ENCODE data around the gene ZNF668. TPM values are rescaled to one million over a fixed set of nuclear protein-coding genes. Genes with fewer than 3 reads are reported as not detected.

Gene ZNF668
- total RNA-seq, 2 experiments from 2014 or later = 9.5 to 10.1 TPM

- H3K36me3 Mint-ChIP-seq (ENCODE audit: low read depth) = peaks cover 32% of the 10 kb centered on the region
- no peak overlapping the region for H3K27ac Mint-ChIP-seq
- H3K4me3 Mint-ChIP-seq = no peak overlapping the region
- no peak for DNase-seq
- intact Hi-C loops (cut with micrococcal nuclease) = loop anchor here (10.0 kb wide), 1 partner anchor 628 kb away; no protein-coding TSS in a partner anchor
- CTCF ChIA-PET = no interaction called here
- H3K27me3 Mint-ChIP-seq (ENCODE audit: low read depth) = no peaks in the 10 kb centered on the region
- peaks cover 29% of the 10 kb centered on the region for H3K4me1 Mint-ChIP-seq (ENCODE audit: low read depth)
- no peaks in the 10 kb centered on the region for H3K9me3 Mint-ChIP-seq
These were observed 3.0 kb upstream of the ZNF668 start for GRCh38 chr16:31077024-31077423.

- Mint-ChIP-seq H3K9me3 (no peaks in the 10 kb centered on the region), H3K4me3 (peak overlapping the region; percentile 94), H3K4me1 (ENCODE audit: low read depth) (peaks cover 33% of the 10 kb centered on the region), H3K36me3 (ENCODE audit: low read depth) (peaks cover 32% of the 10 kb centered on the region), H3K27ac (no peak overlapping the region), H3K27me3 (ENCODE audit: low read depth) (no peaks in the 10 kb centered on the region)
- intact Hi-C loops (cut with micrococcal nuclease) = loop anchor here (10.0 kb wide), 1 partner anchor 628 kb away; no protein-coding TSS in a partner anchor
- CTCF ChIA-PET = interaction anchor here (1.0 kb wide), 1 partner anchor 16 kb away, joined by 3 read pairs; no protein-coding TSS in a partner anchor
- DNase-seq = no peak
These were observed 2.3 kb upstream of the ZNF668 start for GRCh38 chr16:31076319-31076718.

- CTCF ChIA-PET = no interaction called here
- peaks cover 29% of the 10 kb centered on the region for H3K4me1 Mint-ChIP-seq (ENCODE audit: low read depth)
- H3K27me3 Mint-ChIP-seq (ENCODE audit: low read depth) = no peaks in the 10 kb centered on the region
- peaks cover 29% of the 10 kb centered on the region for H3K36me3 Mint-ChIP-seq (ENCODE audit: low read depth)
- H3K4me3 Mint-ChIP-seq = peak overlapping the region; percentile 94
- peak overlapping the region; percentile 93 for H3K27ac Mint-ChIP-seq
- no peak for DNase-seq
- no peaks in the 10 kb centered on the region for H3K9me3 Mint-ChIP-seq
- intact Hi-C loops (cut with micrococcal nuclease) = loop anchor here (1.0 to 10.0 kb wide), 10 partner anchors 20 to 630 kb away; partner anchors contain the start of genes ARMC5, KAT8, PHKG2 and SETD1A
These were observed 759 bp upstream of the ZNF668 start for GRCh38 chr16:31074814-31075183.

GRCh38 chr16:31073142-31073969, 684 bp downstream of the ZNF668 start:
- CTCF ChIA-PET = interaction anchor here (0.6 to 1.7 kb wide), 4 partner anchors 20 to 131 kb away, joined by 3 to 6 read pairs (median 3); partner anchors contain the start of gene KAT8
- peaks cover 20% of the 10 kb centered on the region for H3K36me3 Mint-ChIP-seq (ENCODE audit: low read depth)
- peak overlapping the region; percentile 94 for H3K4me3 Mint-ChIP-seq
- peak; percentile 94 for DNase-seq
- no peaks in the 10 kb centered on the region for H3K9me3 Mint-ChIP-seq
- peaks cover 37% of the 10 kb centered on the region for H3K4me1 Mint-ChIP-seq (ENCODE audit: low read depth)
- H3K27ac Mint-ChIP-seq = peak overlapping the region; percentile 93
- intact Hi-C loops (cut with micrococcal nuclease) = loop anchor here (1.0 to 10.0 kb wide), 5 partner anchors 106 to 795 kb away; no protein-coding TSS in a partner anchor
- H3K27me3 Mint-ChIP-seq (ENCODE audit: low read depth) = no peaks in the 10 kb centered on the region

GRCh38 chr16:31072540-31073141, 1.4 kb downstream of the ZNF668 start:
- Mint-ChIP-seq H3K9me3 (no peaks in the 10 kb centered on the region), H3K36me3 (ENCODE audit: low read depth) (peaks cover 12% of the 10 kb centered on the region), H3K27me3 (ENCODE audit: low read depth) (no peaks in the 10 kb centered on the region), H3K27ac (peak overlapping the region; percentile 88), H3K4me1 (ENCODE audit: low read depth) (peaks cover 35% of the 10 kb centered on the region), H3K4me3 (peak overlapping the region; percentile 88)
- DNase-seq = peak; percentile 65
- CTCF ChIA-PET = interaction anchor here (0.7 to 1.7 kb wide), 3 partner anchors 20 to 70 kb away, joined by 3 to 6 read pairs (median 3); partner anchors contain the start of gene KAT8
- intact Hi-C loops (cut with micrococcal nuclease) = loop anchor here (1.0 to 10.0 kb wide), 5 partner anchors 107 to 796 kb away; no protein-coding TSS in a partner anchor

- Mint-ChIP-seq H3K27ac (peak overlapping the region; percentile 88), H3K4me1 (ENCODE audit: low read depth) (peaks cover 35% of the 10 kb centered on the region), H3K4me3 (peak overlapping the region; percentile 88), H3K36me3 (ENCODE audit: low read depth) (peaks cover 12% of the 10 kb centered on the region), H3K9me3 (no peaks in the 10 kb centered on the region), H3K27me3 (ENCODE audit: low read depth) (no peaks in the 10 kb centered on the region)
- CTCF ChIA-PET = interaction anchor here (0.8 kb wide), 1 partner anchor 70 kb away, joined by 3 read pairs; no protein-coding TSS in a partner anchor
- intact Hi-C loops (cut with micrococcal nuclease) = loop anchor here (2.0 to 10.0 kb wide), 3 partner anchors 195 to 797 kb away; no protein-coding TSS in a partner anchor
- DNase-seq = peak; percentile 12
These were observed 2.2 kb downstream of the ZNF668 start for GRCh38 chr16:31071861-31072260.

- DNase-seq = no peak
- CTCF ChIA-PET = no interaction called here
- no peaks in the 10 kb centered on the region for H3K9me3 Mint-ChIP-seq
- no peak overlapping the region for H3K27ac Mint-ChIP-seq
- intact Hi-C loops (cut with micrococcal nuclease) = no loop called here
- H3K4me1 Mint-ChIP-seq (ENCODE audit: low read depth) = peaks cover 51% of the 10 kb centered on the region
- H3K27me3 Mint-ChIP-seq (ENCODE audit: low read depth) = no peaks in the 10 kb centered on the region
- H3K36me3 Mint-ChIP-seq (ENCODE audit: low read depth) = peaks cover 15% of the 10 kb centered on the region
- no peak overlapping the region for H3K4me3 Mint-ChIP-seq
These were observed 6.7 kb downstream of the ZNF668 start for GRCh38 chr16:31067342-31067741.

GRCh38 chr16:31064882-31065461, 9.1 kb downstream of the ZNF668 start:
- DNase-seq = no peak
- Mint-ChIP-seq H3K9me3 (no peaks in the 10 kb centered on the region), H3K4me3 (no peak overlapping the region), H3K4me1 (ENCODE audit: low read depth) (peaks cover 42% of the 10 kb centered on the region), H3K36me3 (ENCODE audit: low read depth) (peaks cover 17% of the 10 kb centered on the region), H3K27me3 (ENCODE audit: low read depth) (no peaks in the 10 kb centered on the region), H3K27ac (peak overlapping the region; percentile 37)
- CTCF ChIA-PET = interaction anchor here (0.8 to 1.0 kb wide), 2 partner anchors 42 to 77 kb away, joined by 3 read pairs; no protein-coding TSS in a partner anchor
- intact Hi-C loops (cut with micrococcal nuclease) = no loop called here

- intact Hi-C loops (cut with micrococcal nuclease) = no loop called here
- Mint-ChIP-seq H3K4me1 (ENCODE audit: low read depth) (peaks cover 38% of the 10 kb centered on the region), H3K4me3 (no peak overlapping the region), H3K27me3 (ENCODE audit: low read depth) (no peaks in the 10 kb centered on the region), H3K9me3 (no peaks in the 10 kb centered on the region), H3K36me3 (ENCODE audit: low read depth) (peaks cover 19% of the 10 kb centered on the region), H3K27ac (peak overlapping the region; percentile 6)
- peak; percentile 13 for DNase-seq
- CTCF ChIA-PET = no interaction called here
These were observed 10.0 kb downstream of the ZNF668 start for GRCh38 chr16:31063843-31064611.

- DNase-seq = no peak
- Mint-ChIP-seq H3K9me3 (no peaks in the 10 kb centered on the region), H3K36me3 (ENCODE audit: low read depth) (peaks cover 19% of the 10 kb centered on the region), H3K27me3 (ENCODE audit: low read depth) (no peaks in the 10 kb centered on the region), H3K4me1 (ENCODE audit: low read depth) (peaks cover 35% of the 10 kb centered on the region), H3K27ac (no peak overlapping the region), H3K4me3 (no peak overlapping the region)
- intact Hi-C loops (cut with micrococcal nuclease) = no loop called here
- CTCF ChIA-PET = interaction anchor here (0.7 kb wide), 1 partner anchor 79 kb away, joined by 3 read pairs; no protein-coding TSS in a partner anchor
These were observed 10.6 kb downstream of the ZNF668 start for GRCh38 chr16:31063495-31063842.

- CTCF ChIA-PET = no interaction called here
These were observed 12.1 kb downstream of the ZNF668 start for GRCh38 chr16:31061813-31062440.

More at GRCh38 chr16:31061813-31062440, 12.1 kb downstream of the ZNF668 start:
- H3K27ac Mint-ChIP-seq = no peak overlapping the region
- peaks cover 19% of the 10 kb centered on the region for H3K36me3 Mint-ChIP-seq (ENCODE audit: low read depth)
- no peaks in the 10 kb centered on the region for H3K27me3 Mint-ChIP-seq (ENCODE audit: low read depth)
- no peak overlapping the region for H3K4me3 Mint-ChIP-seq
- DNase-seq = no peak
- intact Hi-C loops (cut with micrococcal nuclease) = no loop called here
- peaks cover 32% of the 10 kb centered on the region for H3K4me1 Mint-ChIP-seq (ENCODE audit: low read depth)
- no peaks in the 10 kb centered on the region for H3K9me3 Mint-ChIP-seq

Data from activated naive CD4-positive, alpha-beta T cell treated with anti-CD3 and anti-CD28 coated beads for 36 hours (primary cell).